ENCODE results near the gene CFLAR.
"Not testable (repeated sequence)": the region's sequence is repeated elsewhere in the genome, so short reads cannot be mapped to it uniquely, and the experiment has no call there.

CFLAR gene

DNA sequence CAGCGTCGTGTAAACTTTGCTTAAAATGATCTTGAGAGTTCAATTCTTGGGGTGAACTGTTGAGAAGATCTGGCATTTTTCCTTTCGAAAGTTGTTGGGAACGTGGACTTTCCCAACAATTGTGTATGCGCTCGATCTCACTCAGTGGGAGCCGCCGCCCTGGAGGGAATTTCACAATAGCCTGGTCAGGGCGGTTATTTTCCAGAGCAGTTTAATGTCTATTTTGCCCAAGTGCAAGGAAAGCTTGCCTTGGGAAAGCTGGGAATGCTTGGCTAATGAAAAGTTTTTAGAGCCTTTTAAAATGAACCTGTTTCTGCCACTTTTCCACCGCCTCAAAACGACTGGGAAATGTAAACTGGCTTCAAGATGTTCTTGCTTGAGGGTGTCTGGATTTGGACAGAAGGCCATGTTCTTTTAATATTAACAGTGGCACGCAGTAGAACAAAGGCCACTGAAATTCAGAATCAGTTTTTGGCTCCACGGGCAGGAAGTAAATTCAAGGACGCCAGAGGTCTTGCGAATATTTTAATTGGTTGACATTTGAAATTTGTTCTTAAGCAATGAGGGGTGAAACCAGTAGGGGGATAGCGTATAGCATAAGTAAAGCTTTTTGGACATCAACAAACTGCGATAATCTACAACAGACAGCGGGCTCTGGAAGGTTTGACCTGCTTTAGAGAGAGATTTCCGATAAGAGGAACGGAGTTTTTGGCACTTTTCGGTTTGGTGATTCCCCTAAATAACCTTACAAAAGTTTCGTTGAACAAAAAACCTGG, 1.2 kb downstream of the CFLAR start:
- Histone ChIP-seq H3K4me1 (ENCODE audit: control insufficient read depth, low read length) (peaks cover 44% of the 10 kb centered on the region), H3K27me3 (ENCODE audit: control insufficient read depth, low read length) (no peaks in the 10 kb centered on the region), H3K27ac (ENCODE audit: low read depth, low read length) (peak overlapping the region; percentile 88), H3K4me3 (ENCODE audit: low read length) (peak overlapping the region; percentile 92), H3K79me2 (ENCODE audit: control insufficient read depth, low read length) (peaks cover 7% of the 10 kb centered on the region), H3K36me3 (ENCODE audit: control insufficient read depth, low read length) (no peaks in the 10 kb centered on the region), H3F3A (ENCODE audit: control insufficient read depth, insufficient read depth) (peaks cover 14% of the 10 kb centered on the region), H3K4me2 (ENCODE audit: low read length) (peak overlapping the region; percentile 88), H3K9me3 (ENCODE audit: control insufficient read depth, insufficient read depth, low read length) (no peaks in the 10 kb centered on the region), H4K20me1 (ENCODE audit: control insufficient read depth, insufficient read depth, low read depth, low read length) (no peaks in the 10 kb centered on the region), H3K9me2 (replicated peaks; ENCODE audit: control insufficient read depth, low read length) (no peaks in the 10 kb centered on the region)
- no peak for TF ChIP-seq EZH2phosphoT487 (IDR thresholded peaks at IDR 0.05; ENCODE audit: borderline replicate concordance, low read length)
- TF ChIP-seq, protein P1, sequence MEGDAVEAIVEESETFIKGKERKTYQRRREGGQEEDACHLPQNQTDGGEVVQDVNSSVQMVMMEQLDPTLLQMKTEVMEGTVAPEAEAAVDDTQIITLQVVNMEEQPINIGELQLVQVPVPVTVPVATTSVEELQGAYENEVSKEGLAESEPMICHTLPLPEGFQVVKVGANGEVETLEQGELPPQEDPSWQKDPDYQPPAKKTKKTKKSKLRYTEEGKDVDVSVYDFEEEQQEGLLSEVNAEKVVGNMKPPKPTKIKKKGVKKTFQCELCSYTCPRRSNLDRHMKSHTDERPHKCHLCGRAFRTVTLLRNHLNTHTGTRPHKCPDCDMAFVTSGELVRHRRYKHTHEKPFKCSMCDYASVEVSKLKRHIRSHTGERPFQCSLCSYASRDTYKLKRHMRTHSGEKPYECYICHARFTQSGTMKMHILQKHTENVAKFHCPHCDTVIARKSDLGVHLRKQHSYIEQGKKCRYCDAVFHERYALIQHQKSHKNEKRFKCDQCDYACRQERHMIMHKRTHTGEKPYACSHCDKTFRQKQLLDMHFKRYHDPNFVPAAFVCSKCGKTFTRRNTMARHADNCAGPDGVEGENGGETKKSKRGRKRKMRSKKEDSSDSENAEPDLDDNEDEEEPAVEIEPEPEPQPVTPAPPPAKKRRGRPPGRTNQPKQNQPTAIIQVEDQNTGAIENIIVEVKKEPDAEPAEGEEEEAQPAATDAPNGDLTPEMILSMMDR (IDR thresholded peaks at IDR 0.05; ENCODE audit: low read depth, low read length, poor library complexity, severe bottlenecking) = peak; percentile 45

DNA sequence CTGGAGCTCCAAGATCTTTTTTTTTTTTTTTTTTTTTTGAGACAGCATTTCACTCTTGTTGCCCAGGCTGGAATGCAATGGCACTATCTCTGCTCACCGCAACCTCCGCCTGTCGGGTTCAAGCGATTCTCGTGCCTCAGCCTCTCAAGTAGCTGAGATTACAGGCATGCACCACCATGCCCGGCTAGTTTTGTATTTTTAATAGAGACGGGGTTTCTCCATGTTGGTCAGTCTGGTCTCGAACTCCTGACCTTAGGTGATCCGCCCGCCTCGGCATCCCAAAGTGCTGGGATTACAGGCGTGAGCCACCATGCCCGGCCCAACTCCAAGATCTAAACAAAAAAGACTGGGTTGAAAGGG, 1.8 kb downstream of the CFLAR start:
- not testable (repeated sequence) for H3K79me2 ChIP-seq (ENCODE audit: control insufficient read depth, low read length)
- H3K27ac ChIP-seq (ENCODE audit: low read depth, low read length) = peak overlapping the region; percentile 88
- peaks cover 14% of the 10 kb centered on the region for H3F3A ChIP-seq (ENCODE audit: control insufficient read depth, insufficient read depth)

DNA sequence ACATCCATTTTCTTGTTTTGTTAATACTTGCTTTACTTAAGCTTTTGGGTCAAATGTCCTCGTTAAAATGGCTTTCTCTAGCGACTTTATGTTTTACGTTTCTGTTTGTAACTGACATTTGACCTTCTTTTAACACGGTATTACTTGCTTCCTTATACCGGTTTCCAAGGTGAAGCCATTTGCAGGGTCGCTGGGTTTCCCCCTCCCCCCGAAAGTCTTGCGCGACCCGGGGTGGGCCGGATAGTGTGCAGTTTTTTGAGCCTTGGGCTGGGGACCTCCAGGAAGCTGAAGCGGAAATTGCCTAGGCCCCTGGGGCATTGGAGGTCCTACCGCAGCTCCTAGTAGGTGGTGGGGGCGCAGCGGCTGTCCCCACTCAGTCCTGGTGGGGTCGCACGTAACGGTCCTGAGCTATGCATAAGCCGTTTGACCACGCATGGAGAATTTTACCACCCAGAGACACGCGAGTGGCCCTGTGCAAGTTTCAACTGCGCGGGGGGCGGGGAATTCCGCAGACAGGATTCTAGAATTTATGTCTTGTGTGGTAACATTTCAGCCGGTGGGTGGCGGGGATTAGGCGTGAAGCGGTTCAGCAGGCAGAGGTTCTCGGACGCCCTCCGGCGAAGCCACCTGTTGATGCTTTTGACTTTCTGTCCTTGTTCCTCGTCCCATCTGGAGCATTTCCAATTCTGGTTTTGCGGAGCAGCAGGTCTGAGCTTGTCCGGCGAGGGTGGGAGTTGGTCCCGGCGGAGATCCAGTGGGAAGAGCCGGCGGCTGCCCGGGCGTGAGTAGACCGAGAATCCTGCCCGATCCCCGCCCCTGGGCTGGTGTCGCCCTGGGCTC, 2.4 kb downstream of the CFLAR start:
- Histone ChIP-seq H4K20me1 (ENCODE audit: control insufficient read depth, insufficient read depth, low read depth, low read length) (no peaks in the 10 kb centered on the region), H3K9me3 (ENCODE audit: control insufficient read depth, insufficient read depth, low read length) (no peaks in the 10 kb centered on the region), H3K9me2 (replicated peaks; ENCODE audit: control insufficient read depth, low read length) (no peaks in the 10 kb centered on the region), H3K27me3 (ENCODE audit: control insufficient read depth, low read length) (no peaks in the 10 kb centered on the region), H3K4me3 (ENCODE audit: low read length) (peak overlapping the region; percentile 92), H3K4me2 (ENCODE audit: low read length) (peak overlapping the region; percentile 88), H3F3A (ENCODE audit: control insufficient read depth, insufficient read depth) (peaks cover 14% of the 10 kb centered on the region), H3K36me3 (ENCODE audit: control insufficient read depth, low read length) (no peaks in the 10 kb centered on the region), H3K27ac (ENCODE audit: low read depth, low read length) (peak overlapping the region; percentile 88), H3K4me1 (ENCODE audit: control insufficient read depth, low read length) (peaks cover 50% of the 10 kb centered on the region), H3K79me2 (ENCODE audit: control insufficient read depth, low read length) (peaks cover 7% of the 10 kb centered on the region)
- TF ChIP-seq, protein P1 (IDR thresholded peaks at IDR 0.05; ENCODE audit: low read depth, low read length, poor library complexity, severe bottlenecking) = peak; percentile 81
- no peak for TF ChIP-seq EZH2phosphoT487 (IDR thresholded peaks at IDR 0.05; ENCODE audit: borderline replicate concordance, low read length)

More for the DNA sequence above, 1.8 kb downstream of the CFLAR start:
- not testable (repeated sequence) for H3K27me3 ChIP-seq (ENCODE audit: control insufficient read depth, low read length); H3K9me3 ChIP-seq (ENCODE audit: control insufficient read depth, insufficient read depth, low read length); H3K36me3 ChIP-seq (ENCODE audit: control insufficient read depth, low read length); H3K9me2 ChIP-seq (replicated peaks; ENCODE audit: control insufficient read depth, low read length); H4K20me1 ChIP-seq (ENCODE audit: control insufficient read depth, insufficient read depth, low read depth, low read length)
- H3K4me3 ChIP-seq (ENCODE audit: low read length) = peak overlapping the region; percentile 92
- peak overlapping the region; percentile 88 for H3K4me2 ChIP-seq (ENCODE audit: low read length)
- H3K4me1 ChIP-seq (ENCODE audit: control insufficient read depth, low read length) = peaks cover 48% of the 10 kb centered on the region

All from DOHH2 (cell line).